Smooth muscle cell (in vitro differentiated cells): ENCODE data around the gene ATP2B3. TPM values are rescaled to one million over a fixed set of nuclear protein-coding genes. Genes with fewer than 3 reads are reported as not detected.

Experiments
- DNase-seq: peaks from one replicate; lab custom pipeline; 2025; ENCODE audit not compliant: unreplicated experiment; lab: John Stamatoyannopoulos, UW
- H2AFZ ChIP-seq: fragments of 200-600 bp; sonication (generic); 2 replicates; pipeline ENCODE4 v1.6.0; 2016; ENCODE audit warnings: antibody characterized with exemption, low read depth, mild to moderate bottlenecking
- H3F3A ChIP-seq: fragments of 200-600 bp; sonication (generic); 2 replicates; pipeline ENCODE4 v1.6.0; 2017; ENCODE audit warnings: antibody characterized with exemption, low read depth
- H3K27ac ChIP-seq: fragments of 200-600 bp; sonication (generic); 2 replicates; pipeline ENCODE4 v1.5.1; 2016; ENCODE audit warnings: low read depth, mild to moderate bottlenecking
- H3K27me3 ChIP-seq: fragments of 200-600 bp; sonication (generic); 2 replicates; pipeline ENCODE4 v1.6.1; 2016; ENCODE audit warnings: low read depth, mild to moderate bottlenecking
- H3K36me3 ChIP-seq: fragments of 200-600 bp; sonication (generic); 2 replicates; pipeline ENCODE4 v1.5.1; 2016; ENCODE audit warnings: low read depth
- H3K4me1 ChIP-seq: fragments of 200-600 bp; sonication (generic); 2 replicates; pipeline ENCODE4 v1.5.1; 2016; ENCODE audit warnings: low read depth
- H3K4me2 ChIP-seq: fragments of 200-600 bp; sonication (generic); 2 replicates; pipeline ENCODE4 v1.6.0; 2016; ENCODE audit warnings: mild to moderate bottlenecking
- H3K4me3 ChIP-seq: fragments of 200-600 bp; sonication (generic); 2 replicates; pipeline ENCODE4 v1.5.1; 2016; ENCODE audit warnings: mild to moderate bottlenecking
- H3K79me2 ChIP-seq: fragments of 200-600 bp; sonication (generic); 2 replicates; pipeline ENCODE4 v1.6.0; 2016; ENCODE audit warnings: low read depth, mild to moderate bottlenecking
- H3K9ac ChIP-seq: fragments of 200-600 bp; sonication (generic); 2 replicates; pipeline ENCODE4 v1.6.0; 2016; ENCODE audit warnings: low read depth
- H3K9me3 ChIP-seq: fragments of 200-600 bp; sonication (generic); replicated peaks from 2 replicates; pipeline ENCODE4 v1.5.1; 2016; ENCODE audit warnings: low read depth
- H4K20me1 ChIP-seq: fragments of 200-600 bp; sonication (generic); 2 replicates; pipeline ENCODE4 v1.6.0; 2016; ENCODE audit warnings: low read depth
- CTCF ChIP-seq: fragments of 200-600 bp; sonication (generic); IDR thresholded peaks from 2 replicates; pipeline ENCODE4 v1.5.1; 2017; ENCODE audit warnings: borderline replicate concordance, mild to moderate bottlenecking, antibody characterized with exemption; ENCODE audit not compliant: insufficient read depth, poor library complexity, severe bottlenecking
- WGBS: methylation state at CpG from one replicate; pipeline ENCODE4 v1.1.7; 2016; ENCODE audit warnings: low lambda C conversion rate; 5-methylcytosine and 5-hydroxymethylcytosine counted together
- polyA plus RNA-seq: library from polyadenylated mRNA; unstranded; fragments of >200 nt; fragmentation: Nextera tagmentation; extraction: Ambion mirVana; gene quantifications from 2 replicates; pipeline ENCODE4 v1.2.1, GENCODE V29; 2016
- total RNA-seq: library from RNA; depleted of rRNA; stranded (reverse); fragments of >200 nt; gene quantifications from 2 replicates; pipeline ENCODE4 v1.2.3, GENCODE V29; 2014

Gene ATP2B3
- total and polyA plus RNA-seq, 2 experiments from 2014 or later: 0.05 to 0.22 TPM

DNA sequence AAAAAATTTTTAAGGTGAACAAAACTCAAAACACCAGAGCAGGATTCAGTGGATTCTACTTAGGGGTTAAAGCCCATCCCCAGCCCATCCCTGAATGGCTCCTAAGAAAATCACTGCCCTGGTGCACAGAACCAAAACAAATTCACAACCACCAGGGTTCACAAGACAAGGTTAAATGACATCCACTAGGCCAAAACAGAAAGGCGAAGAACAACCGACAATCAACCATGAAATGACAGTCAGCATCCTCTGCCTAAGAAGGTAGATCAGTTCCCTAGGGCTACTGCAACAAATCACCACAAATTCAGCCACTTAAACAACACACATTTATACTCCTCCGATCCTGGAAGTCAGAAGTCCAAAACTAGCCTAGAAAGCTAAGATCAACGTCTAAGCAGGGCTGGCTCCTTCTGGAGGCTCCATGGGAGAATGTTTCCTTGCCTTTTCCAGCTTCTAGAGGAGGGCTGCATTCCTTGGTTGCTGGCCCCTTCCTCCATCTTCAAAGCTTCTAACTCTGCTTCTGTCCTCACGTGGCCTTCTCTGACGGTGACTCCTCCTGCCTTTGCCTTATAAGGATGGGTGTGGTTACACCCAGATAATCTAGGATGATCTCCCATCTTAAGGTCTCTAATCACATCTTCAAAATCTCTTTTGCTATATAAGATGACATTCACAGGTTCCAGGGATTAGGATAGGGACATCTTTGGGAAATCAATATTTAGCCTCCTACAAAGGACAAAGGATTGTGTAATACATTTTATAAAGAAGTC is 79.7 kb downstream of the ATP2B3 start:
- Histone ChIP-seq H3K27ac (no peak overlapping the region), H4K20me1 (peaks cover 23% of the 10 kb centered on the region), H3K9me3 (no peaks in the 10 kb centered on the region), H3K79me2 (no peaks in the 10 kb centered on the region), H2AFZ (no peak overlapping the region), H3K9ac (no peak overlapping the region), H3K27me3 (no peaks in the 10 kb centered on the region), H3K4me3 (no peak overlapping the region), H3K4me1 (no peaks in the 10 kb centered on the region), H3K4me2 (peak overlapping the region; percentile 82), H3F3A (no peaks in the 10 kb centered on the region), H3K36me3 (no peaks in the 10 kb centered on the region)
- WGBS: 82% methylated on average over 6 of the region's 6 CpGs
- DNase-seq: no peak
- no peak for TF ChIP-seq CTCF

GRCh38 chrX:153598541-153599191 is 81.2 kb downstream of the ATP2B3 start, which contains the start of gene CCNQ:
CCNQ (minus strand) TSS chrX:153599139; CDS start chrX:153599073, 66 bp downstream.
- Histone ChIP-seq H3K9ac (peak within 1 kb of the TSS; percentile 54), H3K79me2 (no peaks in the 10 kb centered on the region), H3K27me3 (no peaks in the 10 kb centered on the region), H3K36me3 (no peaks in the 10 kb centered on the region), H3K9me3 (no peaks in the 10 kb centered on the region), H3F3A (no peaks in the 10 kb centered on the region), H3K4me2 (peak within 1 kb of the TSS; percentile 83), H4K20me1 (peaks cover 23% of the 10 kb centered on the region), H3K4me3 (peak within 1 kb of the TSS; percentile 67), H3K4me1 (no peaks in the 10 kb centered on the region), H3K27ac (no peak within 1 kb of the TSS), H2AFZ (peak within 1 kb of the TSS; percentile 72)
- no peak for TF ChIP-seq CTCF
- 47% methylated on average over 48 of the region's 79 CpGs for WGBS
- no peak for DNase-seq

GRCh38 chrX:153599192-153600031 is 82.0 kb downstream of the ATP2B3 start:
- WGBS: 34% methylated on average over 43 of the region's 79 CpGs
- no peaks in the 10 kb centered on the region for H3K9me3 ChIP-seq
- DNase-seq: peak; percentile 43
- H3K4me2 ChIP-seq: peak overlapping the region; percentile 83
- no peak overlapping the region for H3K27ac ChIP-seq
- peaks cover 23% of the 10 kb centered on the region for H4K20me1 ChIP-seq
- H3K36me3 ChIP-seq: no peaks in the 10 kb centered on the region
- no peaks in the 10 kb centered on the region for H3K27me3 ChIP-seq
- no peak for TF ChIP-seq CTCF
- H3K4me3 ChIP-seq: peak overlapping the region; percentile 67
- H2AFZ ChIP-seq: peak overlapping the region; percentile 72
- no peaks in the 10 kb centered on the region for H3F3A ChIP-seq
- H3K79me2 ChIP-seq: no peaks in the 10 kb centered on the region
- no peak overlapping the region for H3K9ac ChIP-seq
- no peaks in the 10 kb centered on the region for H3K4me1 ChIP-seq
